Inflammatory macrophage (primary cell): Measurements from ENCODE around the gene LAMA1.
A peak's percentile ranks its signal among the peaks of the same experiment; 100 is the strongest.

Experiments
- DNase-seq, 2 donors: peaks; one replicate each; pipeline ENCODE4 v3.0.0-alpha.2; 2020 to 2022

The LAMA1 gene

DNA sequence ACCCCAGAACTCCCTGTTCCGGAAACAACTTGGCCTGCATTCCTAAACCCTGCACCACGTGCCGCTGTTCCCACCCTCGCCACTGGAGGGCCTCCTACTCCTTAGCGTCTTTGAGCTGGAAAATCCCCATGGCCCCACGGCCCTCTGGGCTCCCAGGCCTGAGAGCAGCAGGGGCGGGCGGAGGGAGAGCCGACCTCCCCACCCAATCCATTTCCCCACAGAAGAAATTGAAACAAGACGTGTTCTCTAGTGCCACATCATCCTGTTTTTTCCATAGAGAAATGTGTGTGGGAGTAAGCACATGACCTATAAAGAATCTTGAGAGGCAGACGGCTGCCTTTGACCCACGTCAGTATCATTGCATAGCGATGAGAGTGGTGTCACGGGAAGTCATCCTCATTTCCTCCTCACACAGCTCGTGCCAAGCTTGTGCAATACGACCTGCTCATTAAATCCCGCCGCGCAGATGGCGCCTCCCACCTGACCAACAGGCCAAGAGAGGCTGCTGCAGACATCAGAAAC is 79.2 kb downstream of the LAMA1 start:
- peak; percentile 57 to 73 for DNase-seq

DNA sequence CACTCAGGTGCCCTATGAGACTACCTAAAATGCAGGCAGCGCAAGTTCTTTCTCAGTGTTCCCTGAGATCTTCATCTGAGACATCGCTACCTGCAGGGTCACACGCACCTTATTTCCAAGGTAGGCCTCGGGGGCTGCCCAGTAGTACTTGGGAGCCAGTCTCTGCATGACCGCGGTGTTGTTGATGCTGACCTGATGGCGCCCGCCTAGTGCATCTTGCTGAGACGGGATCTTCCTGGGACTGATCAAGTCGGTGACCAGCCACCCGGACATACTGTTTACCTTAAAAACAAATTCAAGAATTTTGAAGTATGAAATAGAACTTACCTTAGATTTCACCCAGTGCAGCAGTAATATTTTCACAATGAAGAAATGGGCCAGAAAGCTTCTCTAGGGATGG is 80.1 kb downstream of the LAMA1 start:
- no peak for DNase-seq

- no peak for DNase-seq
Measured at GRCh38 chr18:7035807-7036206, 81.8 kb downstream of the LAMA1 start.

- DNase-seq = no peak
Measured at GRCh38 chr18:7034924-7035323, 82.7 kb downstream of the LAMA1 start.

GRCh38 chr18:7032537-7032936 is 85.1 kb downstream of the LAMA1 start:
- DNase-seq = no peak

- no peak for DNase-seq
Measured at GRCh38 chr18:7028625-7029024, 89.0 kb downstream of the LAMA1 start.

DNA sequence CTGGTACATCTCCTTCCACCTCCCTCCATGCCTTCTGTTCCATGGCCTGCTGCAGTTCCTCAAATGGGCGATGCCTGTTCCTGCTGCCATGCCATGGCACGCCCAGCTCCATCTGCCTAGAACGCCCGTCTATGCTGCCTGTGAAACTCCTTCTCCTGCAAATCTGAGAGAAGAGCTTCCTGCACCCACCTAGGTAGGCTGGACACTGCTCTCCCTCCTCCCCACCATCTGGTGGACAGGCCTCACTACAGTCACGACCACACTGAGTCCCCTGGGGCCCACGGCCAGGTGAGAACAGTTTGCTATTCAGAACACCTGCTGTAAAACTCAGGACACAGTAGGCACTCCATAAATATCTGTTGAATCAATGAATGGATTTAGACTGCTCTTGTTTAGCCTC is 92.4 kb downstream of the LAMA1 start:
- DNase-seq = no peak

DNA sequence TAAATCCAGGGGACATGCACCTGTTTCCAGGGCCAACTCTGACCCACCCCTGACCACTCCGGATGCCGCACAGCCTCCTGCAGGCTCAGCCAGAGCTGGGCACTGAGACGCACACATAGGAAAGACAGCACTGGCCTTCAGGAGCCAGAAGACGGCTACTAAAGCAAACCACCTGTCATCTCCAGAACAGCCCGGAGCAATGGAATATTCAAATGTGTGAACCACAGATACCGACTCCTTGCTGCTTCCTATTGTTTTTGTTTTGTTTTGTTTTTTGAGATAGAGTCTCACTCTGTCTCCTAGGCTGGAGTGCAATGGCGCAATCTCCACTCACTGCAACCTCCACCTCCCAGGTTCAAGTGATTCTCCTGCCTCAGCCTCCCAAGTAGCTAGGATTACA is 94.0 kb downstream of the LAMA1 start:
- no peak for DNase-seq

GRCh38 chr18:7023063-7023580 is 94.5 kb downstream of the LAMA1 start:
- no peak for DNase-seq

DNA sequence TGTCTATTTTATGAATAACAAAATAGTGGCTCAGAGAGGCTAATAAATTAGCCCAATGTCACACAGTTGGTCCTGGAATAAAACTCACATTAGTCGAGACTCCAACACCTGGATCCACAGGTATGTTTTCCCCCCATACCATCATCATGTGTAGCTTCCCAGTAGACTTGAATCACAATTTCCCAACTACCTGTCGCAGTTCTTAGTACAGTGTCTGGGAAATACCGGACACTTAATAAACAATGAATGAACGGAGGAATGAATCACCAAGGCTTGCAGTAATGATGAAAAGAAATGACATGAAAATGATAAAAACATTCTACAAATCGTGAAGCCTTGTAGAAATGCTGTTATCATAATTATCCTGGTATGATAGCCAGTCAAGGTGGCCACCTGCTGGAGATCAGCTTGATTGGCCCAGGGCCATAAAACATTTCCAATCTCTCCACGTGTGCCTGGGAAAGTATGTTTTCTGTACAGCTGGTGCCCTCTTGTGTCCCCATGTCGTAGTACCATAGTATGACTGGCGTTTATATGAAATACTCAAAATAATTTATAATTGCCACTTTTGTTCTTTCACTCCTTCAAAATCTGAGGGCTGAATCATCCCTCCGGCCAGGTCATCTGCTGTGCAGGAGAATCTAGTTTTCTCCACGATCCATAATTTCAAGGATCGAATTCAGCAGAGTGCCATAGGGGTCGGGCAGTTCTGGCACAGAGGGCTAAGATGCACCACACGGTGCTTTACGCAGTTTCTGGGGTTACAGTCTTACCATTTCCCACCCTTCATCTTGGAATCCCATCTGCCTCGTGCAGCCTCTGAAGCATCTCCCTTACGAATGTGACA is 95.4 kb downstream of the LAMA1 start:
- peak in 1 of 2 donors; percentile 15 for DNase-seq

DNA sequence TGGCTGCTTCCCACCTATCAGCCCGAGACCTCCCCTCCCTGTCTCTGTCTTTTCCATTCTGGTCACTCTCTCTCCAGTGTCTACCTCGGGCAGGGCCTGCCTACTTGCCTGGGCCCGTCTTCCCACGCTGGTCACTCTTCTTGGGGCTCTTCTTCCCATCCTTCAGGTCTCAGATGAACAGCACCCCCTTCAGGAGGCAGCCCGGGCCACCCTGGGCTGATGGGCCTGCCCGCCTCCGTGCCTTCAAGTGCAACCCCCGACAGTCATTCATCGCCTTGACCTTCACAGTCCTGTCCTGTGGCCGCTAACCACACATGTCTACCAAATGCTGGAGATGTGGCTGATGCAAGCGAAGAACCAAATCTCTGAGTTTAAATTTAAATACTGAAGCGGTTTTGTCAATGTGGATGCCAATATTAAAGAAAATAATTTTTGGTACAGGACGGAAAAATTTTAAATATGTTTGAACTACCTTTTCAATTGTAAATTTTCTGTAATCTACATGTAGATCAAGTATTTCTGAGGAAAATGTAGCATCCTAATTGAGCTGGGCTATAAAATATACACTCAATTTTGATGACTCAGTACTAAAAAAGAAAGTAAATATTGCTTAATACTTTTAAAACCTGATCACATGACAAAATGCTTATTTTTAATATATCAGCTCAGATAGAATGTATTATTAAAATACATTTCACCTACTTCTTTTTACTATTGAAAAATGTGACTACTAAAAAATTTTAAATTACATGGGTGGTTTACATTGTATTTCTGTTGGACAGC is 96.4 kb downstream of the LAMA1 start:
- no peak for DNase-seq

- DNase-seq = no peak
Measured at GRCh38 chr18:7017013-7017412, 100.6 kb downstream of the LAMA1 start.

- DNase-seq = no peak
Measured at GRCh38 chr18:7011142-7011541, 106.5 kb downstream of the LAMA1 start.

DNA sequence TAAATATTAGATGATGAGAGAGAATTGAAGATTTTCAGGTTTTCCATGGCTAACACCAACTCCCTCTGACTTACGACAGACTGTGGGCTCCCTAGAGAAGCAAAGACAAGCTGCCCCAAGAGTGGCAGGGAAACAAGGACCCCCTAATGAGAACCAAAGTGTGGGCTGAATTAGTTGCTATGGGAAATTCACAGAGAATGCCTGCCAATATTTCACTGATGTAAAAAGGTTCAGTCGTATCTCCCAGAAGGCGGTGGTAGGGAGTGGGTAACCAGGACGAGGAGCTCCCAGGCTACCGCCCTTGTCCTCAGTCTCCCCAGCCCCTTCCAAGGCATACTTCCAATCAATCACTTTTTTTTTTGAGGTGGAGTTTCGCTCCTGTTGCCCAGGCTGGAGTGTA is 113.6 kb downstream of the LAMA1 start:
- DNase-seq = no peak

DNA sequence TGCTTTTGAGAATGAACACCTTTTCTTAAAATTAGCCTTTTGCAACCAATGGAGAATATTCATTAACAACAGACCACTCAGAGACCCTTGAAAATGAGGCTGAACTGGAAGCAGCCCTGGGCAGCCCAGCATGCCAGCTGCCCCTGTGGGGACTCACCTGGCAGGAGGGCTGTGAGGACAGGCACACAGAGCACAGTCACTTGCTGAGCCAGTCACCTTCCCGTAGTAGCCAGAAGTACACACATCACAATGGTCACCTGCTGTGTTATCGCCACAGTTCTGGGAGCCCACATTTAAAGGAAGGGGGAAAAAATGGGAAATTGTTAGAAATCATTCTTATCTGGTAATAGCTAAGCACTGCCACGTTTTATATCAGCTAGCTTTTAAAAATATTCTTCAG is 115.5 kb downstream of the LAMA1 start:
- DNase-seq = no peak

DNA sequence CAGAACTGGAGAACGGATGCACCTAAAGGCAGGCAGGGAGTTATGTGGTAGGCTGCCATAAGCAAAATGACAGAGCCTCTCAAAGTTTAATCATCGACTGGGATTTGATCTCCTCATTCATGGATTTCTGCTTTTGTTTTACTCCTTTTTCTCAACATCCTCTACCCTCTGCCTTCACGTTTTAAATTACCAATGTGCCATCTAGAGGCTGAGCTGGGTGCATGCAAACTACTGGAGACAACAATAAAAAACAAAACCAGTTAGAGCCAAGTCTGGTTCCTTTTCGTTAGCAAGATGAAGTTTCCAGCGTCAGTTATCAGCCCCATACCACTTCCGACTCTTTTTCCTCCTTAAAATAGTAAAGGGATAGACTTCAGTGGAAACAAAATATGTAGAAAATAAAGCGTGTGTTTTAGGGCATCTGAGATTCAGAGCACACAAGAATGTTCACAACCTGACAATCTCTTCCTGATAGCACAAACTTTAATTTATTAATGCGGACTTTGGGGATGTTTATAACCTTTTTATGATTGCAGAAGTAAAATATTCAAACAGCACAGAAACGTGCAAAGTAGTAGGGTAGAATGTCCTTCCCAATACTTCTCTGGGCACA is 117.0 kb downstream of the LAMA1 start:
- DNase-seq = no peak

- DNase-seq = no peak
Measured at GRCh38 chr18:6997808-6998207, 119.8 kb downstream of the LAMA1 start.

- no peak for DNase-seq
Measured at GRCh38 chr18:6994771-6995430, 122.7 kb downstream of the LAMA1 start.

DNA sequence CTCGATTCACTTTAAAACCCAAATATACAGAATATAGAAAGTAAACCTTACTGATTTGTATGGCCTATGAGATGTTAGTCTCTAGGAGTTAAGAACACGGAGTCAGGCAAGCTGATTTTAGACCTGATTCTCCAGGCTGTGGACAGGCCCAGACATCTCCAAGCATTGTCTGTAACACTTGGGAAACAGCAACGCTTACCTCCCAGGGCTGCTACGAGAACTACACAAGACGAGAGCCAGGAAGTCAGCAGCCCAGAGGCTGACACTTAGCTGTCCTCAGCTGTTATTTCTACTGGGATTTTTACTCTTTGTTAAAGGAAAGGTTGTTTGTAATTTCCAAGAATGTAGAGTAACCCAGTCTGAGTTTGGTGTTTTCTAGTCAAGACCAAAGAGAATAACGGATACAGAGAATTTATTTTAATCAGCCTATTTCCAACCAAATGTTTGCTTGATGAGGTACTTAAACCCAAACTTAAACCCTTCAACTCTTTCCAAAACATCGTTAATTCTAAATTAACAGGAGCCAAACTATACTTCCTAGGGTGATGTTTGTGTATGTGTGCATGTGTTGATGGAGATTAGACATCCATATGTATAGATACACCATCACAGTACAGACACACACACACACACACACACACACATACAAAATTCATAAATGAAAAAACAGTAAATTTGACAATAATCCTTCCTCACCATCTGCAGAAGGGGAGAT is 123.4 kb downstream of the LAMA1 start:
- DNase-seq = no peak

DNA sequence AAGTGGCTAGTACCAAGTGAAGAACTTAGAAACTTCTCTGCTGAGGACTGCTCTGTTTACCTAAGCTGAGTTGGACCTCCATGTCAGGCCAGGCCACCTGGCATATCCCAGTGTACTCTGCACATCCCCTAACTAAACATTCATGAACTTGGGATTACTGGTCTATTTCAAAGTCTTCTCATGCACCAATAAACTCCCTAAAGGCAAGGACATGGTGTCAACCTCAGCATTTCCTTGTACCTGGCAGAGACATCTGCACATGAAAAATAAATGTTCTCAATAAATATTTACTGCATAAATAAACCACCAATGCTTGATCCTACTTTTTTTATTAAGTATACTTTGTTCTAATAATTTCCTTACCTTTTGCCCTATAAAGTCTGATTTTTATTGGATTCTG is 124.8 kb downstream of the LAMA1 start:
- DNase-seq = no peak

DNA sequence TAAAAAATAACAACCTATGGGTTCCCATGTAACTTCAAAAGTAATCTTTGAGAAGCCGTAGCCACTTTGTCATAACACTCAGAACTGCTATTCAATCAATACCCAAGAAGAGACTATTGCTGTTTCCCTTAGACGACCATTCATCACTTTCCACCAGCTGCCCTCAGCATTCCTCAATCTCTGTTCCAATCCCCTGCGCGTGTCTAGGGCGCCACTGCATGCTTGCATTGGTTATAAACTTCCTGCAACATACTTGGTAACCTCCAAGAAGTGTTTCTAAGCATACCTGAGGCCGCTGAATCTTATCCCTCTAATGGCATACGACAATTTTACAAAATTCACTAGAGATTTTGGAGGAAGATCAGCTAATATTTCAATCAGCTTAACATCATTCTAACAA is 134.2 kb downstream of the LAMA1 start:
- DNase-seq = no peak

DNA sequence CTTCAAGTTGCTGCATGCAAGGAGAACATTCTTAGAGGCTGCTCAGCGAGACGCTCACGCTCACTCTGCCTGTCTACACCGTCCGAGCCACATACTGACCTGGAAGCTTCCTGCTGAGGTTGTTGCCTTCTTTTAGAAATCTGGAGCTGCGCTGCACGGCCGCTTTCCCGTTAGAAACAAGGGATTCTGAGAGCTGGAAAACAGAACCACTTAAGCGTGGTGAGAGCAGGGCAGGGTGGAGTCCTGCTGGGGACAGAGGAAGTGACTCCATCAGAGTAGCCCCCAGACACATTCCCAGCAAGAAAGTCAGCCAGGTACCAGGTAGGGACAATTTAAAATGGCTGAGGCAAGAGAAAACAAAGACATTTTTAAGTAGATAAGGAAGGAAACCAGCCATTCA is 135.2 kb downstream of the LAMA1 start:
- no peak for DNase-seq
